ENCODE results near the gene LILRB2.
A peak's percentile ranks its signal among the peaks of the same experiment; 100 is the strongest.
"Not testable (repeated sequence)": the region's sequence is repeated elsewhere in the genome, so short reads cannot be mapped to it uniquely, and the experiment has no call there.

The LILRB2 gene

DNA sequence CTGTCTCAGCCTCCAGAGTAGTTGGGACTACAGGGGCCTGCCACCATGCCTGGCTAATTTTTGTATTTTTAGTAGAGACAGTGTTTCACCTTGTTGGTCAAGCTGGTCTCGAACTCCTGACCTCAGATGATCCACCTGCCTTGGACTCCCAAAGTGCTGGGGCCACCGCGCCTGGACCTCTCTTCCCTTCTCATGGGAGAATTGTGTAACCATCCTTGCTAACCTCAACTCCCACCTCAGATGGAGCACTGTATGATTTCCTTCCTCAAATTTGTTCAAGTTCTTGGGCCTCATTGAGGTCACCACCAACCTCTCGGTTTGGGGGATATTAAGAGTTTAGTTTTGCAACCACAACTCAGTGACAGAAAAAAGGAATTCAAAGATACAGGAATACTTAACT is 21.3 kb upstream of the LILRB2 start:
- DNase-seq: peak; percentile 16

DNA sequence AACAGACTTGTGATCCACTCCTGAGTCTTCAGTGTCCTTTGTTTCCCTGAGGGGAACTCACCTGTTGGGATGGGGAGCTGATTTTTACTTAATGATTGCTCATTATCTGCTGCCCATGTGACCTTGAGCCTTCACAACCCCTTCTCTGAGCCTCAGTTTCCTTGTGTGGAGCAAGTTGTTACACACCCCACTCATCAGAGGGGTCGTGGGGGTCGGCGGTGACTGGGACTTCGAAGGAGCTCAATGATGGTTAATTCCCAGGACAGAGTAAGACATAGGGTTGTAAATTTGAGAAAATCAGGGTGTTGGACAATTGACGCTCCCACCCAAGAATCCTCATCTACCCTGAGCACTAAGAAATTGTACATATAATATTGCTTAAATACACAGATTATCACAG is 18.6 kb upstream of the LILRB2 start:
- no peak for DNase-seq

DNA sequence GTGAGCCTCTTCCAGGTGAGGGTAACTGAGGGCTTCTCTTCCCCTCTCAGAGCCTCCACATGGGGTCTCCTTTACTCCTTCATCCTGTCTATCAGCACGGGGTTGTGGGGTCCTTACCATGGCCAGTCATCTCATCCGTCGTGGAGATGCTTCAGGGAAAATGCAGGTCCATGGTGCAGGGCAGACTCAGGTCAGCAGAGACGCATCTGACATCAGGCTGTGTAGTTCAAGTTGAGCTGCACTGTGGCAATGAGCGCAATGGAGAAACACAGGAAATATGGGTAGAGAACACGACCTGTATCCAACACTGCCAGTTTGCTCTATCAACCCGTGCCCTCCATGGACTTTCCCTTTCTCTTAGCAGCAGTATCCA is 18.2 kb upstream of the LILRB2 start:
- DNase-seq: no peak

DNA sequence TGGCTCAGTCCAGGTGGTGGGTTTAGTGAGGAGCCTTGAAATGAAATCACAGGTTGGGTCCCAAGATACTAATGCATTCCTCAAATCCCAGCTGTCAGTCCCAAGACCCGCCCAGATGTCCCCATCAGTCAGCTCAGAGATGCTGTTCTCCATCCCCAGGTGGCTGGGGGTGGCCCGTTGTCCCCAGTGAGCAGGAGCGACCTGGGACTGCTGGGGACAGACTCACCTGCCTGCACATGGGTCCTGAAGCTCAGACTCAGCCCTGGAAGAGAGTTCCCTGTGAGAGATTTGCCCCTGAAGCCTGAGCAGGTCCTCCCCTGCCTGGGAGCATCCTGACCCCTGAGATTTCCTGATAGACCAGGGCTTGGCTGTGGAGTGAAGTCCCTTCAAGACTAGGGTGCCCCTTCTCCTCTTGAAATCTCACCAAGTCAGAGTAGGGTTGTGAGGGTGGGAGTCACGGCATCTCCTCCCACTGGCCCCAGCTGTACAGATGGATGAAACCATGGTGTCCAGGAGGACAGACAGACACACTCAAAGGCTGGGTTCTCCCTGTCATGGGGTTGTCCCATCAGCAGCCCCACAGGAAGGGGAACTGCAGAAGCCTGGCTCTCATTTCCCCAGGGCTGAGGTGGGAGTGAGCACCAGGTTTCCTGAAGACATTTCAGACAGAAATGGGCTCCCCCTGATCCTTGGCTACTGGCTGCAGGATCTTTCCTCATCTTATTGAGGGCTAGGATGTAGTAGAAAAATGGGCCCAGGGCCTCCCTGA is 17.6 kb upstream of the LILRB2 start:
- no peak for DNase-seq

DNA sequence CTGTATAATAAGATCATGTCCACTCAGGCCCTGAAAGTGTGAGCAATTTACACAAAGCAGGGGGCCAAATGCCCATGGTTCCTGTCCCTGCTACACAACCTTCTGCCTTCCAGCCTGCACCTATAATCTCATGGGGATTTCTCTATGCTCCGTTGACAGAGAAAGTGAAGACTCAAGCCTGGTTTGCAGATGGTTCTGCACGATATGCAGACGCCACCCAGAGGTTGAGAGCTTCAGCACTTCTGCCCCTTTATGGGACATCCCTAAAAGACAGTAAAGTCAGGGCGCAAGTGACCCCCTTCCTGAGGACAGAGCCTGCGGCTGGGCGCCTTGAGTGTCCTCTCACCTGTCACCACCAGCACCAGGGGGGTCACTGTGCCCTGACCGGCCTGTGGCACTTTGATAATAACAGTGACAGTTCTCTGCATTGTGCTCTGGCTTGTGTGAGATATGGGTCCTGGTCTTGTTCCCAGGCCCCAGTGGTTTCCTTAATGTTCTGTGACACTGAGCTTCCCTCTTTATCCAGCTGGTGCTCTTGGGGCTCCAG is 16.9 kb upstream of the LILRB2 start:
- no peak for DNase-seq

DNA sequence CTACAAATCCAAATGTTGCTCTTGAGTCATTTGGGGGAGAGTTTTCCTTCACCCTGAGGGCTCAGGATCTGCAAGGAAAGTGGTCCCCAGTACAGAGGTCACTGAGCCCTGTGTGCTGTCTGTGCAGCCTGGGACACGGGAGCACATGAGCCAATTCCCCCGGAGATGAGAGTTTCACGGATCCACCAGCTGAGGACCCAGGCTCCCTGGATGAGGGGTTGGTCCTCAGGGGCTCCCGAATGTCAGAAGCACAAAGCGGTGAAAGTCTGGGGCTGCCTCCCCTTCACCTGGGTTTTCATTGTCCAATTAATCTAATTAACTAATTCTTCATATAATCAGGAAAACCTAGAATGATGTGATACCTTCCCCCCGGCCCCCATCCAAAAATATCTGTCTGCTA is 13.6 kb upstream of the LILRB2 start:
- no peak for DNase-seq

DNA sequence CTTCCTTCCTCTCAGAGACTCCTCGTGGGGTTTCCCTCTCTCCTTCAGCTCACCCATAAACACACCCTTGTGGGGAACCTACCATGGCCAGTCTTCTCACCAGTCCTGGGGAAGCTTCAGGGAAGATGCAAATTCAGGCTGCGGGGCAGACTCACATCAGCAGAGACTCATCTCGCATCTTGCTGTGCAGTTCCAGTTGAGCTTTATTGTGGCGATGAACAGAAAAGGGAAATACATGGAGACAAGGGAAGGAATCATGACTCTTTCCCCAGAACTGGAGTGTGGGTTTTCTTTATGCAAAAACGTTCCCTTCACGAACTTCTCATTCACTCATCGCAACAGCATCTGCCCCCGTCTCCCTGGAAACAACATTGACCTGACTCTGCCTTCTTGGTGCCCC is 8.2 kb upstream of the LILRB2 start:
- not testable (repeated sequence) for DNase-seq

DNA sequence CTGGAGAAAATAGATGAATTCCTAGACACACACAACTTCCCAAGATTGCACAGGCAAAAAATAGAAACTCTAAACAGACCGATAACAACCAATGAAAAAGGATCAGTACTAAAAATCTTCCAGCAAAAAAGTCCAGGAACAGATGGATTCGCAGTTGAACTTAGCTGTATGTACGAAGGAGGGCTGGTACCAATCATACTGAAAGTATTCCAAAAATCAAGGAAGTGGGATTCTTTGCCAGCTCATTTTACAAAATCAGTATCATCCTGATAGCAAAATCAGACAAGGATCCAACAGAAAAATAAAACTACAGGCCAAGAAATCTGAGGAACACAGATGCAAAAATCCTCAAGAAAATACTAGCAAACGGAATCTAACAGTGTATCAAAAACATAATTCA is 6.5 kb upstream of the LILRB2 start:
- no peak for DNase-seq

DNA sequence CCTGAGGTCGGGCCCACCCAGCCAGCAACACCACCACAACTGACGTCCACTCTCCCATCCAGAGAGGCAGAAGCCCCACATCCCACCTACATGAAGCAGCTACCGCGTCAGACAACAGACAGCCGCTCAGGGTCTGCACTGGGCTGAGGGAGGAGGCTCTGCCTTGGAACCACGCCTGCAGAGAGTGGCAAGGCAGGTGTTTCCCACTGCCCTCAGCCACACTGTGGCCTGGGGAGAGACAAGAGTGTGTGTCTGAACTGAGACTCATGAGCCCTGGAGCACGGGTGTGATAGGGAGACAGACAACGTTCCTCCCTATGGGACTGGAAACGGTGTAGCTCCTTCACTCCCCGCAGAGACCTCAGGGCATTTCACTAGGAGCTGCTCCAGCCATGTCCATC is 5.4 kb upstream of the LILRB2 start:
- not testable (repeated sequence) for DNase-seq

DNA sequence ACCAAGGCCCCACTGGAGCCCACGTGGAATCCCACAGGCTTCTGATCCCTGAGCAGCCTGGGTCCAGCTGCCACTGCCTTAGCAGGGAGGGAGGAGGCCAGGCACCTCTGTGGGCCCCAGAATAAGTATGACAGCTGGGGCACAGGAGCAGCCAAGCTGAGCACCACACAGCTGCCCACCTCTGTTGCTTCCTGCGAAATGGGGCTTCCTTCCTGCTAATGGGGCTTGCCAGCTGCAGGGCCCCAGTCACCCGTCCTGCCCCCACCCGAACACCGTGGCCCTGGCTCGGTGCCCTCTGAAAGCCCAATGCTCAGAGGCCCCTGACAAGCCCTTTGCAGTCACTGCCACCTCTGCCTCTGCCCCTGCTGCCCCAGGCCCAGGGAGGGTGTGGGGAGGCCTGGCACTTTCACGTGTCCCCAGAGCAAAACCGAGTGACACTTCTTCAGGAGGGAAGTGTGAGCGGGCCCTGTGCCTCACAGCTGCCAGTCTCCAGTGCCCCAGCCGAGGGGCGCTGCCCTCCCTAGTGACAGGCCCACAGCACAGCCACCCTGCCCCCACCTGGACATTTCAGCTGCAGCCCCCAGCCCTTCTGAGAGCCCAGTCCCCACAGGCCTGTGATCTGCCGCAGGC is 4.6 kb upstream of the LILRB2 start:
- DNase-seq: not testable (repeated sequence)

DNA sequence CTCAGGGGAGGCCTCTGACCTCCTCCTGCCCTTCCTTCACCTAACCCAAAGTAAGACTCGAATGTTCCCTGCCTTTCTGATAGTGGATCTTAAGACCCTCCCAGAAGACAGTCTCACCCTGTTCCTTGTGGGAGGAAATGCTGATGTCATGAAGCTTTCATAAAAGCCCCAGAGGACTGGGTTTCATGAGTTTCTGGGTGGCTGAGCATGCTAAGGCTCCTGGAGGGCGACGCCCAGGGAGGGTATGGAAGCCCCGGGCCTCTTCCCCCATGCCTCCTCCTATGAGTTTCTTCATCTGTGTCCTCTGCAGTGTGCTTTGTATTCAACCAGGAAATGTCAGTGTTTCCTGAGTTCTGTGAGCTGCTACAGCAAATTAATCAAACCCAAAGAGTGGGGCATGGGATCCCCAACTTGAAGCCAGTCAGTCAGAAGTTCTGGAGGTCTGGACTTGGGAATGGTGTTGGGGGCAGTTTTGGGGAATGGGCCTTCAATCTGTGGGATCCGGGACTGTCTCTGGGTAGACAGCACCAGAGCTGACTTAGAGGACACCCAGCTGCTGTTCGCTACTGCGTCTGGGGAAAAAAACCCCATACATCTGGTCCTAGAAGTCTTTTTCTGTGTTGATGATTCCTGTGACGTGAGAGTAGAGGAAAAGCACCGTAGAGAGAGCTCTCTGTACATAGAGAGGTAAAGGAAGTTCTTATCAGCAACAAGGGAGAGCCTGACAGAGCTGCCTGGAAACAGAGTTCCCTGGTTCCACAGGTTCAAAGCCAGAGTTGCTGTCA is 2.0 kb upstream of the LILRB2 start:
- no peak for DNase-seq

DNA sequence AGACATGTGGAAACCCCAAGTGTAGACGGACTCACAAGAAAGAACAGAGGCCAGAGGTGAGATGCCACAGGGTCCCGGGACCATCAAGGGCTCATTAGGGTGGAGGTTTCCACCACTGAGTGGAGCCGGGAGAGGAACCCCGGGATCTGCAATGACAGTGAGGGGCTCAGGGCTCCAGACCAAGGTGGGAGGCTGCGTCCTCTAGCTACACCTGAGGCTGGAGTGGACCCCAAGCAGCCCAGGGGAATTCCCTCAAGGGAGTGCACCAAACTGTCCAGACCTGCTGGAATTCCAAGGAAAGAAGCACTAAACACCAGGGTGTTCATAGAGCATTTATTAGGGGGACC is 792 bp upstream of the LILRB2 start:
- DNase-seq: not testable (repeated sequence)

DNA sequence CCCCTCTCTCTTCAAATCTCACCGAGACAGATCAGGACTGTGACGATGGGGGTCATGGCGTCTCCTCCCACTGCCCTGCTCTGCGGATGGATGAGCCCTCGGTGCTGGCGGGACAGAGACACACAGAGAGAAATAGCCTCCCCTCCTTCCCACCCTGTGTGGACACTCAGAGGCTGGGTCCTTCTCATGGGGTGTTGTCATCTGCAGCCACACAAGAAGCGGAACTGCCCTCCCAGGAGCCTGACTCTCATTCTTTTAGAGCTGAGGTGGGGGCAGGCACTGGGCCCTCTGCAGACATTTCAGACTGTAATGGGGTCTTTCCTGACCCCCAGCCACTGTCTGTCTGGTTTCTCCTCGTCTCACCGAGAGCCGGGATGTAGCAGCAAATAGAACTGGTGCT is 469 bp downstream of the LILRB2 start:
- DNase-seq: not testable (repeated sequence)

DNA sequence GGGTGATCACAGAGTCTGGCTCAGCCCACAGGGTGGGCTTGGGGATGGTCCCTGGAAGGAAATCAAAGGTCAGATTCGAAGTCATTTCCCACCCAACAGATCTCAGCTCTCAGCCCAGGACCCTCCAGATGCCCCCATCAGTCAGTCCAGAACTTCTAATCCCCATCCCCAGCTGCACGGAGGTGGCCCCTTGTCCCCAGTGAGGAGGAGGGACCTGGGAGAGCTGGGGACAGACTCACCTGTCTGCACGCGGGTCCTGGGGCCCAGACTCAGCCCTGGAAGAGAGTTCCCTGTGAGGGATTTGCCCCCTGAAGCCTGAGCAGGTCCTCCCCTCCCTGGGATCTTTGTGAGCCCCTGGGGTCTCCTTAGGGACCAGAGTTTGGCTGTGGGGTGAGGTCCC is 885 bp downstream of the LILRB2 start:
- DNase-seq: not testable (repeated sequence)

DNA sequence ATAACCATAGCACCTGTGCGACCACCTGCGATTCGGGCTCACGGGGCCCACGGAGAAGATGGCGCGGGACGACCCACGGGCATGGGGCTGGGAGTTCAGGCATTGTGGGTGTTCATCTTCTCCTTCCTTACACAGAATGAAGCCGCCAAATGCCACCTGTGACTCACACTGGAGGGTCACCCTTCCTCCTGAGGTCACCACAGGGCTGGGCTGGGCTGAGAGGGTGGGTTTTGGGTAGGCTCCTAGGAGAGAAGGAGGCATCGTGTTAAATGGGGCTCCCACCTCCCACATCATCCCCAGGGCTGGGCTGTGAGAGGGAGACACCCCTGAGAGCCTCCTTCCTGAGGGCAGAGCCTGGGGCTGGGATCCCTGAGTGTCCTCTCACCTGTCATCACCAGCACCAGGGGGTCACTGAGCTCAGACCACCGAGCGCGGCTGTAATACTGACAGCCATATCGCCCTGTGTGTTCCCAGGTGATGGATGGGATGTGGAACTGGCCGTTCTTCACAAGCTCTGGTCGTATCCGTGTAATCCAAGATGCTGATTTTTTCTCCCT is 1.4 kb downstream of the LILRB2 start:
- no peak for DNase-seq

DNA sequence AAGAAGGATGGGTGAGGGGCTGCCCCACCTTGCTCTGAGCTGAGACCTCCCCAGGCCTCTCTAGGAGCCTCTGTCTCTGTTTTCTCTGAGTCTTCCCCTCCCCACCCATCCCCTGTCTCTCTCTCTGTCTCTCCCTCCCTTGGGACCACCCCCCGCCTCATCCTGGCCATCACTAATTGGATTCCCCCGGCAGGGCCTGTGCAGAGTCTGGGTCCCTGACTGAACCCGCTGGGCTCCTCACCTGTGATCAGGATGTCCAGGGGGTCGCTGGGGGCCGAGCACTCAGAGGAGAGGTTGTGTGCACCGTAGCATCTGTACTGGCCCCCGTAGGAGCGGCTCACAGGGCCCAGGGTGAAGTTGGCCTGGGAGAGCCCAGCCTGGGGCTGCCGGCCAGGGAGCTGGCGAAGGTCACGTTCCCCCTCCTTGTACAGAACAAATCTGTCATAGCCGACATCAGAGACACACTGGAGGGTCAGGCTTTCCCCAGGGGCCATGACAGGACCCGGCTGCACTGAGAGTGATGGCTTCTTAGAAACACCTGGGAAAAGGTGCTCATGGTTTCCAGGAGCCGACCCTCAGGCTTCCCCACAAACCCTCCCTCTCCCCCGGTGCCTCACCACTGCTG is 2.2 kb downstream of the LILRB2 start:
- not testable (repeated sequence) for DNase-seq

DNA sequence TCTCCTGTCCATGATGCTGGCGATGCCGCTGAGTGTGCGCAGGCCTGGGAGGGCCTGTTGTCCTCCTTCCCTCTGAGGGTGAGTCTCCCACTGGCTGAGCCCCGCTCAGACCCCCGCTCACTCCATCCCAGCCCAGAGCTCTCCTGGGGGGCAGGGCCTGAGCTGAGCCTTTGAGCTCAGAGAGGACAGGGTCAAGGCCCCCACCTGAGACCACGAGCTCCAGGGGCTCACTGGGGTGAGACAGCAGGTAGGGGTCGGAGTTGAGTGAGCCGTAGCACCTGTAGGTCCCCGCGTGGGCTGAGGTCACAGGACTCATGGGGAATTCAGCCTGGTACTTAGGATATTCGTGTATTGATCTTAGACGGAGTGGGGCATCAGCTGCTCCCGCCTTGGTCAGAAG is 2.9 kb downstream of the LILRB2 start:
- not testable (repeated sequence) for DNase-seq

DNA sequence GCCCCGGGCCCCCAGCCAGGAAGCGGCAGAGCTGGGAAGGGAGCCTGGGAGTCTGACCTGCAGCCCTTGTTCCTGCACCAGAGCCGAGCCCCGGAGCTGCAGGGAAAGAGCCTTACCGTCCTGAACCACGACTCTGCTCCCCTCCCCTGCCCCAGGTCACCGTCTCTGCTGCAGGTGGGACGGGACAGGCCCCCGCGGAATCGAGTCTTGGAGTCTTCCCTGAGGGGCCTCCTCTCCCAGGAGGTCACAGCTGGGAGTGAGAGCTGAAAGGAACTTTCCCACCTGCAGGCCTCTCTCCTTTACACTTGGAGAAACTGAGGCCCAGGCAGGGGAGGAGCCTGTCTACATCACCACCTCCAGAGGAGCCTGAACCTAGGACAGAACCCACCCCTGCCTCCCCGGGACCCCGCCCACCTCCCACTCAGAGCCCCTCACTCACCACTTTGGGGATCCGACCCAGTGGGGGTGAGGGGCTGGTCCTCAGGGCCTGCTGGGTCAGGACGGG is 3.7 kb downstream of the LILRB2 start:
- DNase-seq: not testable (repeated sequence)

DNA sequence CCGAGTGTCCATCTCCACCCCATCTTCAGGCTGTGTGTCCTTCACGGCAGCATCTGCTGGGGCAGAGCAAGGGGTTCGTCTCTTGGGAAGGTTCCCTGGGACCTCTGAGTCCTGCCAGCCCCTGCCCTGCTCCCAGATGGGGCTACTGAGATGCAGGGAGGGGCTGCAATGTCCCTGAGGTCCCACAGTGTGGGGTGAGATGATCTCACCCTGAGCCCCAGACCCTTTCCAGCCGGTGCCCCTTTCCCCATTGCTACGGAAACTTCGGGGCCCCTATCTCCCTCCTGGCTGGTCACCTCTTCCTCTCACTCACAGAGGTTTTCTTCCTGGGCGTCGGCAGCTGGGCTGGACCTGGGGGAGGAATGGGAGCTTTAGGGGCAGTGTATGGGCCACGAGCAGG is 5.0 kb downstream of the LILRB2 start:
- no peak for DNase-seq

DNA sequence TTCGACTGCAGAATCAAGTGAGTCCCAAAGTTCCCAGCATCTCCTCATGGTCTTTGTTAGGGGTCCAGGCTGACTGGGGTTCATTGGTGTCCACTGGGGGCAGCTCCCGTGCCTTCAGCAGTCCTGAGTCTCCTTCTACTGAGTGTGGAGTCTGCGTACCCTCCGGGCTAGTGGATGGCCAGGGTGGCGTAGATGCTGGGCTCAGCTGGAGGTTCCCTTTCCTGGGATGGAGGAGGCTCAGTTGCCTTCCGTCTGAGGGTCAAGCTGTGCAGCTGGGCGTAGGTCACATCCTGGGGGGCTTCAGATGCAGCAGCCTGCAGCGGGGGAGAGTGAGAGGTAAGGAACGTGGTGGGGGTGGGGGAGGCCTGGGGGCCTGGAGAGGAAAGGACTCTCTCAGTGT is 6.4 kb downstream of the LILRB2 start:
- DNase-seq: not testable (repeated sequence)

DNA sequence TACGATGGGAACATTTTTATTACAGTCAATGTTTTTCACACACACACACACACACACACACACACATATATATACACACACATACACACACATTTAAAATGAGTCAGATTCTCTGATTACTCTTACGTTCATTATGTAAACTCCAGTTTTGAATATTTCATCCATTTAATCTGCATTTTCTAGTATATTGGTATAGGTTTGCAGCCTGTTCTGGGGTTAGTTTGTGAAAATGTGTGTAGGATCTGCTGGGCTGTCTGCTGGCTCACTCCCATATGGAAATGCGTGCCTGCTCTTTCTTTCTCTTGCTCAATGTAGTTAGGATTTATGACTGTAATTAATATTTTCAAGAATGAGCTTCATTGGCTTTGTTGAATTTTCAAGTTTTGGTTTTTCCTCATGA is 7.1 kb downstream of the LILRB2 start:
- no peak for DNase-seq

DNA sequence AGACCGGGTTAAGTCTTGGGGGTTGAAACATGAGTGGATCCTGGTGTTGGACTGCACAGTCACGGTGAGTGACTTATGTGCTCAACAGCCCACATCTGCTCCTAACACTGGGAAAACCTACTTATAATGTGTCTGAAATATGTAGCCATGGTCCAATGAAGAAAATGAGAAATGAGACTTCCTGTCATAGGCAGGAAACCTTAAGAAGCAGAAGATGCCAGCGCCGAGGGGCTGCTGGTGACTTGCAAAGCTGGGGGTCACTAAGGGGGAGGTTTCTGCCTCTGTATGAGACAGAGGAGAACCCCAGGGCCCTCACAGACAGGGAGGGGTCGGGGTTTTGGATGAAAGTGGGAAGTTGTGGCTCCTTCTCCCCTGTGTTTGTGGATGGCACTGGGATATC is 8.7 kb downstream of the LILRB2 start:
- DNase-seq: not testable (repeated sequence)

DNA sequence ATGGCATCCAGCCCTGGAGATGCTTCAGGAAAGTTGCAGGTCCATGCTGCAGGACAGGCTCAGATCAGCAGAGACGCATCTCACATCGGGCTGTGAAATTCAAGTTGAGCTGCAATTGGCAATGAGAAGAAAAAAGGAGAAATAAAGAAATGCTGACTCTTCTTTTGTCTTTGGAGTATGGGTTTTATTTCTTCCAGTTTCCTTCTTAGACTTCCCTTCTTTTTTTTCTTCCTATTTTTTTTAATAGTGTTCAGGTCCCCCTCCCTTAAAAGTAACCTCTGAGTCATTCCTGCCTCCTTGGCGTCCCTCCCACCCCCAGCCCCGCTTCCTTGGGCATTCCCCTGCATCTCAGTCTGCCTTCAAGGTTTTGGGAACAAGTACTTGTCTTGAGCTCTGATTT is 9.3 kb downstream of the LILRB2 start:
- DNase-seq: not testable (repeated sequence)

Measured in CD4-positive, alpha-beta T cell treated with Interleukin-21 for 1 hour (primary cell).